ENCODE data around the gene LAPTM5.

LAPTM5 gene

DNA sequence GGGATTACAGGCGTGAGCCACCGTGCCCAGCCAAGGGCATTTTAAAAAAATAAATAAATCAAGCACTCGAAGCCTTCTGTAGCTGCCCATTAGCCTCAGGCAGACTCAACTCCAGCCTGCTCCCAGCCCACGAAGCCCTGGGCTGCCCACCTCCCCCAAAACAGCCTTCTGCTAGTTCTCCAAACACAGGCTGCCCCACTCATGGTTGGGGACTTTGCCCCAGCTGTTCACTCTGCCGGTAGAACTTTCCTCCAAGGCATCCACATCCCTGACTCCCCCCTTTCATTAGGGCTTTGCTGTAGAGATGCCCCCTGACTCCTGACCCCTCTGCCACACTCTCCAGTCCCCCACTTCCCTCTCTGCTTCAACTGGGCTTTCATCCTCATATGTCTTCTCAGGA, 29.7 kb upstream of the LAPTM5 start:
- no peak for DNase-seq (ENCODE audit: low read depth in 2 of 2)

- DNase-seq (ENCODE audit: low read depth in 2 of 2), result no peak
Observed at GRCh38 chr1:30786264-30786991, 28.9 kb upstream of the LAPTM5 start.

DNA sequence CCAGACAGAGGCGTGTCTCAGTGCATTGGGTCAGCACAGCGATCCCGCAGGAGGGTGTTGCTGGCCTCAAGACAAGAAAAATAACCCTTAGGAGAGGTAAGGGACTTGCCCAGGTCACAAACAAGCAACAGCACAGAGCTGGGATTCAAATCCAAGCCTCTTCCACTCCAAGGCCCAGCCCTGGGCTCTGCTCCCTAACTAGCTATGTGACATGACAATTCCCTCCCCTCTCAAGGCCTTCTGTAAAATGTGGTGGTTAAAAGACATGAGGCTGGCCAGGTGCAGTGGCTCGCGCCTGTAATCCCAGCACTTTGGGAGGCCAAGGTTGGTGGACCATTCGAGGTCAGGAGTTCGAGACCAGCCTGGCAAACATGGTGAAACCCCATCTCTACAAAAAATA, 28.1 kb upstream of the LAPTM5 start:
- no peak for DNase-seq (ENCODE audit: low read depth in 2 of 2)

GRCh38 chr1:30785181-30785580, 27.6 kb upstream of the LAPTM5 start:
- DNase-seq (ENCODE audit: low read depth in 2 of 2), result no peak

DNA sequence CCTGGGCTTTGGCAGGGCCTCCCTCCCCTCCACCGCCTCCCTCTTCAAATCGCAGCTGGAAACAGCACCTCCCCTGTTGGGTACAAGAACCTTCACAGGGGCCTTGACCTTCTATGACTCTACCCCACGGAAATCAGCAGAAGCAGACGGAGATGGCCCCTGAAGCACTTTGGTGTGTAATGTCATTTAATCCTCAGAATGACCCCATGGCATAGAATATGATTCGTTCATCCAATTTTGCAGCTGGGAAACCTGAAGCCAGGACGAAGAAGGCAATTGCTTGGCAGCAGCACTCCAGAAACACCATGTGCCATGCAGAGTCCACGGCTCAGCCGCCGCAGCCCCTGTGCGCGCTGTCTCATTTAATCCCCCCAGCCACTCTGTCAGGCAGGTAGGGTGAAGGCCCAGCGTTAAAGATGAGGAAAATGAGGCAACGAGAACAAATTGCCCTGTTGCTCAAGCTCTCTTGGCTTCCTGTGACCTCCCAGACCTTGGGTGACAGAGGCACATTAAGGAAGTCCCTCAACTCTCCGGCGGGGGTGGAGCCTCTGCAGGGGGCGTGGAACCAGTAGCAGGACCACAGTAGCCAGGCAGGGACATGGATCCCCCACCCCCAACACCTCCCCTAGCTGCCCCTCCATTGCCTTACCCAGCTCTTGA, 25.8 kb upstream of the LAPTM5 start:
- no peak for DNase-seq (ENCODE audit: low read depth in 2 of 2)

DNA sequence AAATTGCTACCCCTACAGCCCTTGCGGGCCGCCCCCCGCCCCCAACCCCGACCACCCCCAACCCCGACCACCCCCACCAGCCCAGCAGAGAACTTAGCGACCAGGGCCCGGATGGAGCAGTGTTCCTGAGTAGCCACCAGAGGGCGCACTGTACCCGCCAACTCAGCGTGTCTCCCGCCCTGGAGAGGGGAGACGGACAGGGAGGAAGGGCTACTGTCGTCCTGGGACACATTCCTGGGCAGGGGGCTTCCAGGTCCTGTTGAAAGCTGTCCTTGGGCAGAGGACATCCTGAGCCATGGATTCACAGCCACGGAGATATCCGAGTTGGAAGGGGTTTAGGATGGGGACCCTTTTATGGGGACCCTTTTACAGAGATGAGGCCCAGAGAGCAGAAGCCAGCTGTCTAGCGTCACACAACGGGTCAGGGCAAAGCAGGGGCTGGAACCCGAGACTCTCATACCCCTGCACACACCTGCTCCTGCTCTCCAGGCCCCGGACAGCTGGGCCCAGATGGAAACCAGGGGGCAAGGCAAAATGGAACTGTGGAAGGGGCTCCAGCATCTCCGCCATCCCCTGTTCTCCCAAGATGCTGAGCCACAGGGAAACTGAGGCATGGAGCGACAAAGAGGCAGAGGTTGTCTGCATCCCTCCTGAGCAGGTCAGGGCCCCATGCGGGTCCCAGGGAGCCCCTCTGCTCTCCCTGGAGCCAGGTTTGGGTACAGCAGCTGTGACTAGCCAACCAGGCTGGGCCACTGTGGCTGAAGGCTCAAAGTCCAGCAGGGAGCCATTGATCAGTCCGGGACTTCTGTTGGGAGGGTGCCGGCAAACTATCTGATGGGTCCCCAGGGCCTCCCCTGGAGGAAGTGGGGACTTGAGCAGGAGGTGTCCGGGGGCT, 25.0 kb upstream of the LAPTM5 start:
- DNase-seq (ENCODE audit: low read depth in 2 of 2), result no peak

- no peak for DNase-seq (ENCODE audit: low read depth in 2 of 2)
Observed at GRCh38 chr1:30781906-30782305, 24.3 kb upstream of the LAPTM5 start.

- no peak for DNase-seq (ENCODE audit: low read depth in 2 of 2)
Observed at GRCh38 chr1:30780409-30780808, 22.8 kb upstream of the LAPTM5 start.

- no peak for DNase-seq (ENCODE audit: low read depth in 2 of 2)
Observed at GRCh38 chr1:30779294-30780071, 21.9 kb upstream of the LAPTM5 start.

GRCh38 chr1:30778979-30779293, 21.4 kb upstream of the LAPTM5 start:
- DNase-seq (ENCODE audit: low read depth in 2 of 2), result no peak

DNA sequence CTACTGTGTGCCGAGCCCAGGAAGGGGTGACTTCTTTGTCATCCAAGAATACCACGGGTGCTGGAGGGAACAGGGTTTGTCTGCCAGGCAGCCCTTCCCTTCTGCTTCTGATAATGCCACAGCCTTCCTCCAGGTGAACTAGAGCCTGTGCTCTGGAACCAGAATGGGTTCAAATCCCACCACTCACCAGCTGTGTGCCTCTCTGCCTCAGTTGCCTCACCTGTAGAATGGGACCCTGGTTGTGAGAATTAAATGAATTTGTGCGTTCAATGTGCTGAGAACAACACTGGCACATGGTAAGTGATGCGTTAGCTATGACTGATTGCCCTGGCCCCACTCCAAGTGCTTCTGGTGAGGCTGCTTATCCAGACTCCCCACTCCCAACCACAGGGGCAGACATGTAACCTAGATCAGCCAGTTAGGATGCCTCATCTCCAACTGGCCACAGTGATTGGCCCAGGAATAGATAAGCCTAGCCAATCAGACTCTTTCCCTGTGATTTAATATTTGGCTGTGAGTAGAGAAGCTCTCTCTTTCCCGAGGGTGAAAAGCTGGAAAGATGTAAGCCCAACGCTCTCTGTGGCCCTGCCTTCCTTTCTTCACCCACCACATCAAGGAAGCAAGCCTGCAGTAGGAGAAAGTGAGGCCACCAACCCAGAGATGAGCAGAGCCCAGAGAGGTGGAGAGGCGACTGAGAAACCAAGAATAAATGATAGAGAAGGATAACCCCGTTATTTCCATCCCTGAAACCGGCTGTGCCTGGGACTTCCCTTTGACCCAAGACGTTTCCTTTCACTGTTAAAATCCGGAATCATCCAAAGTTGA, 20.8 kb upstream of the LAPTM5 start:
- peak; percentile 43 to 45 for DNase-seq (ENCODE audit: low read depth in 2 of 2)

- no peak for DNase-seq (ENCODE audit: low read depth in 2 of 2)
Observed at GRCh38 chr1:30777904-30778153, 20.3 kb upstream of the LAPTM5 start.

DNA sequence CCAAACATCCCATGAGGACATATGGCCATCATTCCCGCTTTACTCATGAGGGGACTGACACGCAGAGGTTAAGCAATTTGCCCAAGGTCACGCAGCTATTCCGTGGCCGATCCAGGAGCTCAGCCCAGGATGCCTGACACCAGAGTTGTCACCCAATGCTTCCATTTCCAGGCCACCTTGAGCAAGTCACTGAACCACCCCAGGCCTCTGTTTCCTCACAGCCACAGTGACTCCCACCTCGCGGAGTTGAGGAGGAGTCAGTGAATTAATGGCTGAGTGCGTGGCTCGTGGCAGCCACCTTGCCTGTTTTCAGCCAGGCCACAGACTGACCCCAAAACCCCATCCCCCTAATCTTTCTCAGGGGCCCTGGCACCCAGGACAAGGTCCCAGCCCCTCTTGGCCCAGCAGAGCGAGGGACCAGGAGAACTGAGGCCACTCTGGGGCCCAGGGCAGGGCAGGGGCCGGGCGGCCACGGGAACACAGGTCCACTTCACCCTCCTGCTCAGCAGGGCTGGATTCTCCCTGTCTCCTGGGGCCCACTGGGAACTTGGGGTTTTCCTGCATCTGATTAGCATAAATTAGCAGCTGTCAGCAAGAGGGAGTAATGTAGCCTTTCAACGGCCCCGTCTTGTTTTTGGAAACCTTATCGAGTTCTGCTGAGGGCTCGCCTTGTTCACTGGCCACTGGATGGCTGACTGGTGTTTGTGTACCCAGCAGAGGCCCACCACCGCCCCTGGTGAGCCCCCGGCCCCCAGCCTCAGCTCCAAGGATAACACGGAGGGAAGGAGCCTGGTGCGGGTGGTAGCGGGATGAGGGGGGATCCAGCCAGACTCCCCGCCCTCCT, 19.7 kb upstream of the LAPTM5 start:
- DNase-seq (ENCODE audit: low read depth in 2 of 2), result no peak

- no peak for DNase-seq (ENCODE audit: low read depth in 2 of 2)
Observed at GRCh38 chr1:30776097-30777059, 18.8 kb upstream of the LAPTM5 start.

DNA sequence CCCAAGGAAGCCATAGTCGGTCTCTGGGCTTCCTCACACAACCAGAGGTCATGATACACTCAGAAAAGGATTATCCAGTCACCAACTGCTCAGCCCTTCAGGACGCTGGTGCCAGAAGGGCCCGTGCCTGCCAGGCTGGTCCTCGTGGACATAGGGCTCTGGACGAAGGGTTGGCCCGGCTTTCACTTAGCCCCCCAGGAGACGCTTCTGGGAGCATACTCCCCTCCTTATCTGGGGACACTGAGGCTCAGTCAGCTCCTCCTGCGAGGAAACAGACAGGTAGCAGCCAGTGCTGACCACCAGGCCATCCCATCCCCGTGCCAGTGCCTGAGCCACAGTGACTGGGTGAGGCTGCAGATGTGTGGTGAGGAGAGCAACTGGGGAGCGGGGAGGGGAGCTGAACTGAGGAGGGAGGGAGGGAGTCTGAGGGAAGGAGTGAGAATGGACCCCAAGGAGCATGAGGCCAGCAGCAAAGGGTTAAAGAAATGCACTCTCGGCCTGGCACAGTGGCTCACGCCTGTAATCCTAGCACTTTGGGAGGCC, 17.9 kb upstream of the LAPTM5 start:
- DNase-seq (ENCODE audit: low read depth in 2 of 2), result no peak

- DNase-seq (ENCODE audit: low read depth in 2 of 2), result no peak
Observed at GRCh38 chr1:30774550-30775432, 17.2 kb upstream of the LAPTM5 start.

DNA sequence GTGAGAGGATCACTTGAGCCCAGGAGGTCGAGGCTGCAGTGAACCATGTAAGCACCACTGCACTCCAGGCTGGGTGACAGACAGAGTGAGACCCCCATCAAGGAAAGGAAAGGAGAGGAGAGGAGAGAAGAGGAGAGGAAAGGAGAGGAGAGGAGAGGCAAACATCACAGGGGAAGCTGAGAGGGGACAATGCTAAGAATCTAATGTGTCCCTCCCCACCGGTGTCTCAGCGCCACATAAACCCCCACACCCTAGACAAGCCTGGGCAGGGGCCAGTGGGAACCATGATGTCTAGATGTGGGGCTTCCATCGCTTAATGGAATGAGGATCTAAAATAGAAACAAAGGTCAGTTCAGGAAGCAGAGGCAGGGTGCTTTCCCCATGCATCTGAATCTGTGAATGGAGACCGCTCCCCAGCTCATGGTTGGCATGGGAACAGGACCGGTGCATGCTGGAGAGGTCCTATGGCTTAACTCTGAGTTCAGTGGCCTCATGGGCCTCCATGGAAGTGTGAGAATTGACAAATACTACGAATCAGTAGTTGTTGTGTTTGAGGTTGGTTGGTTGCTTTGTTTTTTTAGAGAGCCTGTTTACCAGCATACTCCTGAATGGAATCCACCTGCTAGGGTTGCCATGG, 16.3 kb upstream of the LAPTM5 start:
- DNase-seq (ENCODE audit: low read depth in 2 of 2), result no peak

GRCh38 chr1:30771005-30771404, 13.4 kb upstream of the LAPTM5 start:
- DNase-seq (ENCODE audit: low read depth in 2 of 2), result no peak
